DMS53 (cell line): Measurements from ENCODE around the gene CATSPERZ.

Source experiments
- DNase-seq: peaks from one replicate; lab custom pipeline; 2025; lab: John Stamatoyannopoulos, UW

Gene CATSPERZ

GRCh38 chr11:64342869-64343745 is 42.9 kb downstream of the CATSPERZ start:
- peak; percentile 68 for DNase-seq

GRCh38 chr11:64343767-64344559 is 43.8 kb downstream of the CATSPERZ start:
- peak; percentile 55 for DNase-seq

DNA sequence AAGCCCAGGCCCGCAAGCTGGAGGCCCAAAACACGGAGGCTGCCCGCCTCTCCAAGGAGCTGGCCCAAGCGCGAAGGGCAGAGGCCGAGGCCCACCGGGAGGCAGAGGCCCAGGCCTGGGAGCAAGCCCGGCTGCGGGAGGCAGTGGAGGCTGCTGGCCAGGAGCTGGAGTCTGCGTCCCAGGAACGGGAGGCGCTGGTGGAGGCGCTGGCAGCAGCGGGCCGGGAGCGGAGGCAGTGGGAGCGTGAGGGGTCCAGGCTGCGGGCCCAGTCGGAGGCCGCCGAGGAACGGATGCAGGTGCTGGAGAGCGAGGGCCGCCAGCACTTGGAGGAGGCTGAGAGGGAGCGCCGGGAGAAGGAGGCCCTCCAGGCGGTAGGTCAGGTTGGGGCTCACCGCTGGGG is 44.6 kb downstream of the CATSPERZ start:
- DNase-seq: no peak

DNA sequence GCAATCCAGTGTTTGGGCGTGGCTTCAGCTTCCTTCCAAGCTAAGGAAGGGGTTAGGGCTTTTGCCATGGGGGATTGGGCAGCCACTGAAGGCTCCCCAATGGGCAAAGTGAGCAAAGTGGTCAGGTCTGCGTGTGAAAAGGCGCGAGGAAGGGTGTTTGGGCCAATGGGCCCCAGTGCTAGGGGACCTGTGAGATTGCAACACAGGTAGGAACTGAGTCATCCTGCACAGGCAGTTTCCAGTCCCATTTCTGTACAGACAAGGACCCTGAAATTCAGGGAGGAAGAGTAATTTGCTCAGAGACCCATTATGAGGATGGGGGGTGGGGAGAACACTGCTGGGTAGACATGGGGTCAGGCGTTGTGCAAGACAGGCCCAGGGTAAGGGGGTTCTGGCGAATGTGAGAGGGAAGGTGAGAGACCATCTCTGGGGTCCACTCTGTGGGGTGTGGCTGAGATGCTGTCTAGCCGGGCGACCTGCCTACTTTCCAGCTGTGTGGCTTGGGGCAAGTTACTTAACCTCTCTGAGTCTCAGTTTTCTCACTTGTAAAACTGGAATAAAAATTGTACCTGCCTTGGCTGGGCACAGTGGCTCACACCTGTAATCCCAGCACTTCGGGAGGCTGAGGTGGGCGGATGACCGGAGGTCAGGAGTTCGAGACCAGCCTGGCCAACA is 47.2 kb downstream of the CATSPERZ start:
- DNase-seq: no peak

- DNase-seq: no peak
These were observed 48.3 kb downstream of the CATSPERZ start for GRCh38 chr11:64348383-64349024.

DNA sequence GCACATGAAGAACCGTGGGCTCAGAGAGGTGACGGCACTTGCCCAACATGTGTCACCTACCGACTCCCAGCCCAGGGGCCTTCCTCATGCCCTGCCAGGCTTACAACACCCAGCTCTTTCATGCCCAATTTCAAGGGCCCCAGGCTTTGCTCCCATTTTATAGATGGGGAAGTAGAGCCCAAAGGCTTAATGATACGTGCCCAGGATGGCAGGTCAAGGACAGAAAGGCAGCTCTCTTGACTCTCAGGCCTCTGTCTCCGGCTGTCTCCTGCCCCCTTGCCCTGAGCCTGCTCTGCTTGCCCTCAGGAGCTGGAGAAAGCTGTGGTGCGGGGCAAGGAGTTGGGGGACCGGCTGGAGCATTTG is 48.8 kb downstream of the CATSPERZ start:
- no peak for DNase-seq

GRCh38 chr11:64349404-64349803 is 49.2 kb downstream of the CATSPERZ start:
- DNase-seq: no peak

- DNase-seq: no peak
These were observed 51.0 kb downstream of the CATSPERZ start for GRCh38 chr11:64351136-64351631.

DNA sequence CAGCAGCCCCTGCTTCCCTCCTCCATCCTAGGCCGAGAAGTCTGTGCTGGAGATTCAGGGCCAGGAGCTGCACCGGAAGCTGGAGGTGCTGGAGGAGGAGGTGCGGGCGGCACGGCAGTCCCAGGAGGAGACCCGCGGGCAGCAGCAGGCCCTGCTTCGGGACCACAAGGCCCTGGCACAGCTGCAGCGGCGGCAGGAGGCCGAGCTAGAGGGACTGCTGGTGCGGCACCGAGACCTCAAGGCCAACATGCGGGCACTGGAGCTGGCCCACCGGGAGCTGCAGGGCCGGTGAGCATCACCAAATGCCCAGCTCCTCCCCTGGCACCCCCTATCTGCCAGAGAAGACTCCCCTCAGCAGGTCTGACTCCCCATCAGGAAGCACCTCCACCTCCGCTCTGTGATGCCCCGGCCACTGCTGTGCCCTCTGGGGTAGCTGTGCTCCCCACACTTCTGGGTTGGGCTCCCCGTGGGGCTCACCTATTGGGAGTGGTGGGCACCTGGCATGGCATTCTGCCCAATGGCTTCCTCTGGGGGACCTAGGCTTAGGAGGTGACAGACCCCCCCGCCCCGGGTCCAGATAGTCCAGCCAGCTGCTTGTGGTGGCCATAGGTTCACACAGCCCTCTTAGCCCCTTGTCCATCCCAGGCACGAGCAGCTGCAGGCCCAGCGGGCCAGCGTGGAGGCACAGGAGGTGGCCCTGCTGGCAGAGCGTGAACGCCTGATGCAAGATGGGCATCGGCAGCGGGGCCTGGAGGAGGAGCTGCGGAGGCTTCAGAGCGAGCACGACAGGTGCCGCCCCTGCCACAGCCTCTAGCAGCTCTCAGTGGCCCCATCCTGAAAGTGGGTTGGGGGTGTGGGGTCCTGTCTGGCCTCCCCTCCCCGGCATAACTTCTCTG is 52.2 kb downstream of the CATSPERZ start:
- DNase-seq: peak; percentile 77

GRCh38 chr11:64352995-64353714 is 53.0 kb downstream of the CATSPERZ start:
- peak; percentile 82 for DNase-seq

DNA sequence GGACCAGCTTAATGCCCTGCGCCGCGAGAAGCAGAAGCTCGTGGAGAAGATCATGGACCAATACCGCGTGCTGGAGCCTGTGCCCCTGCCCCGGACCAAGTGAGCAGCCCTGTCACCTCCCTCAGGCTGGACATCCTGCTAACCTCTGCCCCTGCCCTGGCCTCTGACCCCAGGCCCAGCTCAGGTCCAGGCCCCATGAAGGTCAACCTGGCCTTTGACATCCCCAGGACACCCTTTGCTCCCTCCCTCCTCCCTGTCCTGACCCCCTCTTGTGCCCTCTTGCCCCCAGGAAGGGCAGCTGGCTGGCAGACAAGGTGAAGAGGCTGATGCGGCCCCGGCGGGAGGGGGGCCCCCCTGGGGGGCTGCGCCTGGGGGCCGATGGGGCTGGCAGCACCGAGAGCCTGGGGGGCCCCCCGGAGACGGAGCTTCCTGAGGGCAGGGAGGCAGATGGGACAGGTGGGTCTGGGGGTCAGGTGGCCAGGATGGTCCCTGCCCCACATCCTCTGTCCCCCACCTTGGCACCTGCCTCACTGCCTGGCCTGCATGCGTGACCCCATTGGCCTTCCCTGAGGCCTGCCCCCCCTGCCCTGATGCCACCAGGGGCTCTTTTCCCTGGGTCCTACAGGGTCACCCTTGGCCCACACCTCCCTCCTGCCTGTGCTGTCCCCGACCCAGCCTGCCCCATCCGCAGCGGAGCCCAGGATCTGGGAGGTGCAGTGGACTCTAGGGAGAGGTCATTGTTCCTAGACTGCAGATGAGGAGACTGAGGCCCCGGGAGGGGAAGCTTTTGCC is 53.8 kb downstream of the CATSPERZ start:
- DNase-seq: no peak
